ENCODE measurements around the gene TPP1. TPM values are rescaled to one million over a fixed set of nuclear protein-coding genes. Genes with fewer than 3 reads are reported as not detected.

Gene TPP1
- total RNA-seq, 1 experiment from 2014 or later: 61.7 TPM

DNA sequence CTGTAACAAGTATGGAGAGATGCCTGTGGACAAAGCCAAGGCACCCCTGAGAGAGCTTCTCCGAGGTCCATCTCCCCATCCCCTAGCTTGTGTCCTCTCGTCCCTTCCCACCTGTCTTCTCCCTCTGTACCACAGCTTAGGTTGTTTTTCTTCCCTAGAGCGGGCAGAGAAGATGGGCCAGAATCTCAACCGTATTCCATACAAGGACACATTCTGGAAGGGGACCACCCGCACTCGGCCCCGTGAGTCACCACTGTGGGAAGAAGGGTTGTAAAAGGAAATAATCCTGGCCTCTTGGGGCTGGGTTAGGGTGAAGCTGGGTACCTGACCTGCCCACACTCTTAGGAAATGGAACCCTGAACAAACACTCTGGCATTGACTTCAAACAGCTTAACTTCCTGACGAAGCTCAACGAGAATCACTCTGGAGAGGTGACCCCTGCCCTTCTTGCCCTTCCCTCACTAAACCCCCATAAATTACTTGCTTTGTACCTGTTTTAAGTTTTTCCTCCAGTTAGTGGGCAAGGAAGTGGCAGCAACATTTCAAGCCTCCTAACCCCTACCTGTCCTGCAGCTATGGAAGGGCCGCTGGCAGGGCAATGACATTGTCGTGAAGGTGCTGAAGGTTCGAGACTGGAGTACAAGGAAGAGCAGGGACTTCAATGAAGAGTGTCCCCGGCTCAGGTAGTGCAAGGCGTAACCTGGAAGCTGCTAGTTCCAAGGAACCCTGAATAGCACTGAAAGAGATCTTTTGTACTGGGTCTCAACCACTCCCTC is 10.3 kb downstream of the TPP1 start:
- Mint-ChIP-seq H3K9me3 (ENCODE audit: unreplicated experiment) (no peaks in the 10 kb centered on the region), H3K36me3 (ENCODE audit: insufficient read depth, unreplicated experiment) (no peaks in the 10 kb centered on the region), H3K4me1 (ENCODE audit: low read depth, unreplicated experiment) (peaks cover 17% of the 10 kb centered on the region), H3K4me3 (ENCODE audit: unreplicated experiment) (no peak overlapping the region), H3K27me3 (ENCODE audit: insufficient read depth, unreplicated experiment) (no peaks in the 10 kb centered on the region), H3K27ac (ENCODE audit: unreplicated experiment) (peak overlapping the region; percentile 11)
- intact Hi-C loops (cut with micrococcal nuclease; ENCODE audit: unreplicated experiment): no loop called here
- Histone ChIP-seq H3K9me3 (no peaks in the 10 kb centered on the region), H3K4me1 (peaks cover 42% of the 10 kb centered on the region), H3K36me3 (ENCODE audit: control insufficient read depth, insufficient read depth, low read length) (peaks cover 5% of the 10 kb centered on the region; the same call in 1 of the 2 replicates), H3K4me3 (ENCODE audit: low read depth, low read length) (no peak overlapping the region), H3K27me3 (replicated peaks; ENCODE audit: control insufficient read depth, insufficient read depth, low read length) (no peaks in the 10 kb centered on the region)
- CTCF ChIA-PET: interaction anchor here (1.6 kb wide), 1 partner anchor 10 kb away, joined by 3 read pairs; the partner anchor contains the start of gene TPP1
- DNase-seq: no peak
- TF ChIP-seq, protein P1, sequence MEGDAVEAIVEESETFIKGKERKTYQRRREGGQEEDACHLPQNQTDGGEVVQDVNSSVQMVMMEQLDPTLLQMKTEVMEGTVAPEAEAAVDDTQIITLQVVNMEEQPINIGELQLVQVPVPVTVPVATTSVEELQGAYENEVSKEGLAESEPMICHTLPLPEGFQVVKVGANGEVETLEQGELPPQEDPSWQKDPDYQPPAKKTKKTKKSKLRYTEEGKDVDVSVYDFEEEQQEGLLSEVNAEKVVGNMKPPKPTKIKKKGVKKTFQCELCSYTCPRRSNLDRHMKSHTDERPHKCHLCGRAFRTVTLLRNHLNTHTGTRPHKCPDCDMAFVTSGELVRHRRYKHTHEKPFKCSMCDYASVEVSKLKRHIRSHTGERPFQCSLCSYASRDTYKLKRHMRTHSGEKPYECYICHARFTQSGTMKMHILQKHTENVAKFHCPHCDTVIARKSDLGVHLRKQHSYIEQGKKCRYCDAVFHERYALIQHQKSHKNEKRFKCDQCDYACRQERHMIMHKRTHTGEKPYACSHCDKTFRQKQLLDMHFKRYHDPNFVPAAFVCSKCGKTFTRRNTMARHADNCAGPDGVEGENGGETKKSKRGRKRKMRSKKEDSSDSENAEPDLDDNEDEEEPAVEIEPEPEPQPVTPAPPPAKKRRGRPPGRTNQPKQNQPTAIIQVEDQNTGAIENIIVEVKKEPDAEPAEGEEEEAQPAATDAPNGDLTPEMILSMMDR (IDR thresholded peaks at IDR 0.05; ENCODE audit: insufficient read depth in 1 of 2, low read depth in 1 of 2, low read length in 1 of 2, severe bottlenecking in 1 of 2, unreplicated experiment in 1 of 2): no peak
- POLR2A ChIA-PET: no interaction called here
- BruUV-seq (replicated peaks): no TSS peak

DNA sequence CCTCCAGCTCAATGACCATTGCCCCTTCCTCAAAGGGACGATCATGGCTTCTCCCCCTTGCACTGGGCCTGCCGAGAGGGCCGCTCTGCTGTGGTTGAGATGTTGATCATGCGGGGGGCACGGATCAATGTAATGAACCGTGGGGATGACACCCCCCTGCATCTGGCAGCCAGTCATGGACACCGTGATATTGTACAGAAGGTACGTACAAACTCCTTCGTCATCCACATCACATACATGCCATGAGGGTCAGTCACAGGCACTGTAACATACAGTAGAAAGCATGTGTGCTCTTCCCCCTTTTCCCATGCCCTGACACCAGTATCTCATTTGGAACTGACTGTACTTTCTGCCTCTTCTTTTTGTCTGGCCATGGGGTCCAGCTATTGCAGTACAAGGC is 11.2 kb downstream of the TPP1 start:
- no peak overlapping the region for H3K4me3 Mint-ChIP-seq (ENCODE audit: unreplicated experiment)
- no peak for DNase-seq
- H3K36me3 Mint-ChIP-seq (ENCODE audit: insufficient read depth, unreplicated experiment): no peaks in the 10 kb centered on the region
- no peaks in the 10 kb centered on the region for H3K27me3 ChIP-seq (replicated peaks; ENCODE audit: control insufficient read depth, insufficient read depth, low read length)
- CTCF ChIA-PET: interaction anchor here (1.5 kb wide), 1 partner anchor 75 kb away, joined by 5 read pairs; the partner anchor contains the start of gene MRPL17
- TF ChIP-seq, protein P1 (IDR thresholded peaks at IDR 0.05; ENCODE audit: insufficient read depth in 1 of 2, low read depth in 1 of 2, low read length in 1 of 2, severe bottlenecking in 1 of 2, unreplicated experiment in 1 of 2): no peak
- H3K27ac Mint-ChIP-seq (ENCODE audit: unreplicated experiment): peak overlapping the region; percentile 16
- no peaks in the 10 kb centered on the region for H3K9me3 ChIP-seq
- H3K4me1 ChIP-seq: peaks cover 39% of the 10 kb centered on the region
- POLR2A ChIA-PET: no interaction called here
- H3K27me3 Mint-ChIP-seq (ENCODE audit: insufficient read depth, unreplicated experiment): no peaks in the 10 kb centered on the region
- H3K36me3 ChIP-seq (ENCODE audit: control insufficient read depth, insufficient read depth, low read length): peaks cover 5% of the 10 kb centered on the region; the same call in 1 of the 2 replicates
- no peaks in the 10 kb centered on the region for H3K9me3 Mint-ChIP-seq (ENCODE audit: unreplicated experiment)
- peaks cover 17% of the 10 kb centered on the region for H3K4me1 Mint-ChIP-seq (ENCODE audit: low read depth, unreplicated experiment)
- BruUV-seq (replicated peaks): no TSS peak
- intact Hi-C loops (cut with micrococcal nuclease; ENCODE audit: unreplicated experiment): no loop called here
- no peak overlapping the region for H3K4me3 ChIP-seq (ENCODE audit: low read depth, low read length)

DNA sequence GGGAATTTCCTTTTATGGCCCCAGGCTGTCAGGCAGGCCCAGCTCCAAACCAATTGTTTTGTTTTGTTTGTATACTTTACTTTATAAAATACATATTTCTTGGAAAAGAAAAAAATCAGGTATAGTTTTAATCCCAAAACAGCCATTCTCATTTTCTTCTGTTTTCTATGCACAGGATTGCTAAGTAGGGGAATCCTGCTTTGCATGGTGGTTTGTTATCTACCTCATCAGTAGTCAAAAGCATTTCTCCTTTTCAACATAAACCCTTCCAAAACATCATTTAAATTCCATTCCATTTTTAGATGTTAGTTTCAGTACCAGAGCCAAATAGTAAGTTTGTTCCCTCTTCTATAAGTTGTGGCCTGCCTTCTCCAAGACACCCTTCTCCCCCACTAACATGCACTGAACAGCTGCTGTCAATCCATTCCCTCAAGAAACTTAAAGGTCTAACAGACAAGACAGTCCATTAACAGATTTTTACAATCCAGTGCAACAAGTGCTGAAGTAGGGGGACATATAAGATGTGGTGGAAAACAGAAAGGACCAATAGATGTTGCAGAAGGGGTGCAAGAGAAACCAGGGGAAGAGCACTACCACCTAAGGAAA is 11.9 kb downstream of the TPP1 start:
- H3K36me3 ChIP-seq (ENCODE audit: control insufficient read depth, insufficient read depth, low read length): peaks cover 5% of the 10 kb centered on the region; the same call in 1 of the 2 replicates
- no peak overlapping the region for H3K4me3 Mint-ChIP-seq (ENCODE audit: unreplicated experiment)
- no peaks in the 10 kb centered on the region for H3K27me3 Mint-ChIP-seq (ENCODE audit: insufficient read depth, unreplicated experiment)
- no peak for DNase-seq
- peak overlapping the region; percentile 16 for H3K27ac Mint-ChIP-seq (ENCODE audit: unreplicated experiment)
- H3K4me1 Mint-ChIP-seq (ENCODE audit: low read depth, unreplicated experiment): peaks cover 17% of the 10 kb centered on the region
- intact Hi-C loops (cut with micrococcal nuclease; ENCODE audit: unreplicated experiment): no loop called here
- ChIA-PET CTCF (interaction anchor here (0.8 to 1.5 kb wide), 6 partner anchors 12 to 244 kb away, joined by 3 to 9 read pairs (median 5); partner anchors contain the start of genes MRPL17 and TPP1), POLR2A (interaction anchor here (0.9 to 1.4 kb wide), 3 partner anchors 12 to 126 kb away, joined by 4 to 11 read pairs (median 5); partner anchors contain the start of genes ARFIP2, MRPL17, TIMM10B and TPP1)
- TF ChIP-seq, protein P1 (IDR thresholded peaks at IDR 0.05; ENCODE audit: insufficient read depth in 1 of 2, low read depth in 1 of 2, low read length in 1 of 2, severe bottlenecking in 1 of 2, unreplicated experiment in 1 of 2): no peak
- H3K4me1 ChIP-seq: peaks cover 38% of the 10 kb centered on the region
- H3K36me3 Mint-ChIP-seq (ENCODE audit: insufficient read depth, unreplicated experiment): no peaks in the 10 kb centered on the region
- H3K9me3 Mint-ChIP-seq (ENCODE audit: unreplicated experiment): no peaks in the 10 kb centered on the region
- no TSS peak for BruUV-seq (replicated peaks)
- no peaks in the 10 kb centered on the region for H3K9me3 ChIP-seq
- H3K4me3 ChIP-seq (ENCODE audit: low read depth, low read length): no peak overlapping the region
- no peaks in the 10 kb centered on the region for H3K27me3 ChIP-seq (replicated peaks; ENCODE audit: control insufficient read depth, insufficient read depth, low read length)
